K562 (cell line): ENCODE results near the gene SLC28A3. TPM values are rescaled to one million over a fixed set of nuclear protein-coding genes. Genes with fewer than 3 reads are reported as not detected.

ENCODE experiments used
- ATAC-seq: fragments of 200-7000 bp; cut with Tn5 transposase; 3 replicates; pipeline ENCODE4 v1.9.1; 2020; ENCODE audit warnings: moderate library complexity
- BruUV-seq: library from RNA; stranded (reverse); fragments of 400-500 nt; replicated peaks from 2 replicates; lab custom pipeline; 2021; lab: Mats Ljungman, UMichigan
- CTCF ChIA-PET: fragments of 300-600 bp; formaldehyde crosslinking; extraction: SDS; loops from one replicate; lab custom pipeline; 2021; ENCODE audit warnings: low intra/inter-chr PET ratio; lab: Yijun Ruan, JAX
- POLR2A ChIA-PET: fragments of 300-600, 350-650 bp; sonication (Branson Sonifier 250); formaldehyde crosslinking; extraction: SDS; loops from one replicate; lab custom pipeline; 2021; ENCODE audit warnings: antibody characterized with exemption, inconsistent platforms; lab: Yijun Ruan, JAX
- DNase-seq, 4 experiments: peaks; one replicate each; pipeline versions ENCODE4 v3.0.0 to v3.0.0-alpha.2; 2011 to 2018; ENCODE audit warnings: low spot score in 3 of 4, mixed read lengths in 3 of 4; ENCODE audit errors: extremely low read depth in 1 of 4
- FAIRE-seq: peaks from 2 replicates; lab custom pipeline; 2011; peaks lifted over from hg19 to GRCh38; lab: Jason Lieb, UNC
- H2AFZ ChIP-seq: 2 replicates; pipeline ENCODE4 v1.6.0; 2011; ENCODE audit warnings: low read depth, low read length, control low read depth, inconsistent platforms
- H3K27ac ChIP-seq: fragments of 200-600 bp; 3 replicates; pipeline ENCODE4 v1.8.0; 2011; ENCODE audit warnings: low read depth, mild to moderate bottlenecking, control low read depth, inconsistent platforms, low read length, moderate library complexity, mixed read lengths; ENCODE audit errors: extremely low read depth
- H3K27me3 ChIP-seq, 2 experiments: fragments of 300-600 bp in 1 of 2; 2 replicates in 1 of 2; 3 replicates in 1 of 2; pipeline versions ENCODE4 v1.6.0 to v1.8.0; 2011; ENCODE audit warnings: inconsistent platforms in 2 of 2, low read length in 2 of 2, mild to moderate bottlenecking in 1 of 2, mixed read lengths in 1 of 2, moderate library complexity in 1 of 2; ENCODE audit not compliant: control insufficient read depth in 2 of 2, insufficient read depth in 2 of 2
- H3K36me3 ChIP-seq: fragments of 300-600 bp; 3 replicates; pipeline ENCODE4 v1.8.0; 2011; ENCODE audit warnings: mild to moderate bottlenecking, low read length, inconsistent platforms; ENCODE audit not compliant: control insufficient read depth, insufficient read depth
- H3K4me1 ChIP-seq, 2 experiments: fragments of 200-600 bp in 1 of 2; replicated peaks in 1 of 2; 2 replicates in 1 of 2; 3 replicates in 1 of 2; pipeline versions ENCODE4 v1.5.1 to v1.8.0; 2011; ENCODE audit warnings: inconsistent platforms in 2 of 2, low read length in 2 of 2, mild to moderate bottlenecking in 1 of 2, mixed read lengths in 1 of 2, moderate library complexity in 1 of 2; ENCODE audit not compliant: control insufficient read depth in 2 of 2, insufficient read depth in 2 of 2
- H3K4me2 ChIP-seq: 2 replicates; pipeline ENCODE4 v1.6.1; 2011; ENCODE audit warnings: low read length, control low read depth, inconsistent platforms, mixed read lengths; ENCODE audit not compliant: insufficient read depth
- H3K4me3 ChIP-seq: fragments of 200-600 bp; sonication (generic), shearing (Covaris generic); 2 replicates; pipeline ENCODE4 v1.5.1; 2016; ENCODE audit warnings: control low read depth, inconsistent platforms
- H3K79me2 ChIP-seq: fragments of 200-600 bp; 3 replicates; pipeline ENCODE4 v1.8.0; 2011; ENCODE audit warnings: low read length, inconsistent platforms; ENCODE audit not compliant: control insufficient read depth, insufficient read depth
- H3K9ac ChIP-seq, 2 experiments: 2 replicates each; pipeline versions ENCODE4 v1.6.0 to v1.6.1; 2011; ENCODE audit warnings: low read depth in 2 of 2, low read length in 2 of 2, control low read depth in 1 of 2, inconsistent platforms in 1 of 2, mild to moderate bottlenecking in 1 of 2, mixed read lengths in 1 of 2; ENCODE audit not compliant: insufficient read depth in 1 of 2
- H3K9me1 ChIP-seq: one replicate; pipeline ENCODE4 v1.6.0; 2011; ENCODE audit warnings: inconsistent platforms, mild to moderate bottlenecking, low read length, moderate library complexity; ENCODE audit not compliant: control insufficient read depth, insufficient read depth
- H3K9me3 ChIP-seq: replicated peaks from 2 replicates; pipeline ENCODE4 v1.5.1; 2011; ENCODE audit warnings: low read depth, low read length, inconsistent platforms; ENCODE audit not compliant: control insufficient read depth, insufficient read depth
- H4K20me1 ChIP-seq: replicated peaks from 2 replicates; pipeline ENCODE4 v1.6.1; 2011; ENCODE audit warnings: low read length, inconsistent platforms, mixed read lengths; ENCODE audit not compliant: control insufficient read depth, insufficient read depth
- HCFC1 ChIP-seq: IDR thresholded peaks from 2 replicates; pipeline ENCODE4 v1.6.1; 2012; ENCODE audit warnings: low read depth, low read length, improper control_type of control experiment
- SIN3A ChIP-seq, 2 experiments: fragments of 150-350 bp in 1 of 2; IDR thresholded peaks; 2 replicates each; pipeline ENCODE4 v1.6.1; 2011 to 2016; ENCODE audit warnings: borderline replicate concordance in 2 of 2, low read depth in 2 of 2, low read length in 2 of 2, mild to moderate bottlenecking in 2 of 2, moderate library complexity in 2 of 2; ENCODE audit not compliant: control insufficient read depth in 1 of 2
- YBX1 ChIP-seq: fragments of 450-650 bp; IDR thresholded peaks from 2 replicates; pipeline ENCODE4 v1.7.1; 2016; ENCODE audit warnings: mild to moderate bottlenecking
- ZNF347 ChIP-seq: fragments of 450-650 bp; formaldehyde crosslinking; IDR thresholded peaks from 2 replicates; pipeline ENCODE4 v1.4.0; 2020; ENCODE audit warnings: low read depth, mild to moderate bottlenecking, moderate library complexity
- WGBS: fragments of 100-300 bp; shearing (Covaris generic); methylation state at CpG from one replicate; pipeline ENCODE4 v1.1.6; 2016; ENCODE audit warnings: low coverage, mixed read lengths; ENCODE audit not compliant: insufficient coverage; ENCODE audit errors: missing lambda C conversion rate; 5-methylcytosine and 5-hydroxymethylcytosine counted together
- in situ Hi-C: fragments of 300-500 bp; cut with MboI; formaldehyde crosslinking; loops from 4 replicates; pipeline ENCODE4 v1.15.0; 2018; ENCODE audit warnings: inconsistent platforms, mixed read lengths
- intact Hi-C: fragments of 100-400 bp; cut with micrococcal nuclease; formaldehyde crosslinking; loops from 2 replicates; pipeline ENCODE4 v1.14.2; 2022
- polyA plus RNA-seq, 8 experiments: library from polyadenylated mRNA; depleted of rRNA in 4 of 8; stranded (reverse) in 5 of 8; unstranded in 3 of 8; fragments of >200 nt; fragmentation: Nextera tagmentation in 2 of 8; fragmentation: Illumina TruSeq in 1 of 8; extraction: Ambion mirVana in 2 of 8; extraction: Trizol in 1 of 8; gene quantifications; 2 replicates each; pipeline versions ENCODE4 v1.2.1 to v1.2.3, GENCODE V29; 2011 to 2014; ENCODE audit warnings: inconsistent platforms in 1 of 8, missing spikeins in 1 of 8
- total RNA-seq, 7 experiments: library from RNA; depleted of rRNA in 6 of 7; stranded (reverse); fragments of >200 nt in 6 of 7; fragmentation: Illumina TruSeq in 2 of 7; extraction: Trizol in 2 of 7; gene quantifications; 2 replicates each; pipeline versions ENCODE4 v1.2.1 to v1.2.3, GENCODE V29; 2011 to 2021; ENCODE audit warnings: low replicate concordance in 1 of 7
- TF ChIP-seq, protein P1 (sequence below): fragments of 200-800 bp; sonication (Bioruptor generic); IDR thresholded peaks from 2 replicates; pipeline ENCODE4 v1.6.1; 2017; ENCODE audit warnings: missing genetic modification characterization, missing compliant biosample characterization
- TF ChIP-seq, protein P2 (sequence below), 3 experiments: fragments of 200-800 bp in 1 of 3; fragments of 250-450 bp in 1 of 3; fragments of 450-650 bp in 1 of 3; sonication (Bioruptor Pico) in 1 of 3; sonication (Bioruptor generic) in 1 of 3; formaldehyde crosslinking in 1 of 3; IDR thresholded peaks; 2 replicates each; pipeline versions ENCODE4 v1.6.1 to v1.8.0; 2016 to 2022; ENCODE audit warnings: mild to moderate bottlenecking in 2 of 3, missing genetic modification characterization in 2 of 3, missing compliant biosample characterization in 1 of 3, moderate library complexity in 1 of 3
- TF ChIP-seq, protein P3 (sequence below): fragments of 200-800 bp; sonication (Bioruptor generic); IDR thresholded peaks from 2 replicates; pipeline ENCODE4 v1.6.1; 2016; ENCODE audit warnings: missing genetic modification characterization, missing compliant biosample characterization

SLC28A3 gene
- total and polyA plus RNA-seq, 9 of the 15 experiments (the other 6 are each of a cell fraction or from before 2014, with no cell fraction given) = not detected

DNA sequence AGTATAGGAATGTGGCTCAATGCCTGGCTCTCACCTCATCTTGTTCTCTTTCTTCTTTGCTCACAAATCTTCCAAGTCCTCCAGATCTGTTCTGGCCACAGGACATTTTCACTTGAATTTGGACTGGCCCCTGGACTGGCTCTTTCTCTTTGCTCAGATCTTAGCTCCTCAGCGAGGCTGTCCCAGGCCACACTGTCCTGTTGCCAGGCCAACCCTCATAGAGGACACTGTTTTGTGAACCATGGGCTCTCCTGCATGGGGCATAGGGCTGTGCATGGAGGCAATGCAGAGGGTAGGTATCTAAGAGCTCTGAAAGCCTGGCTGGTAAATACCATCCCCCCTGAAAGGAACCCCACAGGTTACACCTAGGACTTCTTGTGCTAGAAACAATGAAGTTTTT lies 13.5 kb upstream of the SLC28A3 start:
- WGBS = 0% methylated on average over 1 of the region's 1 CpG
- Histone ChIP-seq H3K27ac (no peak overlapping the region), H3K27me3 (no peaks in the 10 kb centered on the region), H3K9ac (no peak overlapping the region), H3K79me2 (no peaks in the 10 kb centered on the region), H3K4me1 (no peaks in the 10 kb centered on the region), H3K4me2 (no peak overlapping the region), H4K20me1 (no peaks in the 10 kb centered on the region), H2AFZ (no peak overlapping the region), H3K9me1 (no peaks in the 10 kb centered on the region), H3K4me3 (no peak overlapping the region), H3K36me3 (no peaks in the 10 kb centered on the region), H3K9me3 (no peaks in the 10 kb centered on the region)
- POLR2A ChIA-PET = interaction anchor here (2.0 kb wide), 1 partner anchor 15 kb away, joined by 5 read pairs; no protein-coding TSS in a partner anchor
- CTCF ChIA-PET = no interaction called here
- intact Hi-C loops (no loop called here), in situ Hi-C loops (no loop called here)
- FAIRE-seq = no peak
- DNase-seq = no peak
- ATAC-seq = no peak
- no TSS peak for BruUV-seq
- TF ChIP-seq, protein P1, sequence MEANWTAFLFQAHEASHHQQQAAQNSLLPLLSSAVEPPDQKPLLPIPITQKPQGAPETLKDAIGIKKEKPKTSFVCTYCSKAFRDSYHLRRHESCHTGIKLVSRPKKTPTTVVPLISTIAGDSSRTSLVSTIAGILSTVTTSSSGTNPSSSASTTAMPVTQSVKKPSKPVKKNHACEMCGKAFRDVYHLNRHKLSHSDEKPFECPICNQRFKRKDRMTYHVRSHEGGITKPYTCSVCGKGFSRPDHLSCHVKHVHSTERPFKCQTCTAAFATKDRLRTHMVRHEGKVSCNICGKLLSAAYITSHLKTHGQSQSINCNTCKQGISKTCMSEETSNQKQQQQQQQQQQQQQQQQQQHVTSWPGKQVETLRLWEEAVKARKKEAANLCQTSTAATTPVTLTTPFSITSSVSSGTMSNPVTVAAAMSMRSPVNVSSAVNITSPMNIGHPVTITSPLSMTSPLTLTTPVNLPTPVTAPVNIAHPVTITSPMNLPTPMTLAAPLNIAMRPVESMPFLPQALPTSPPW (CRISPR knock-in tag) = no peak
- TF ChIP-seq YBX1 = no peak
- TF ChIP-seq, protein P2, sequence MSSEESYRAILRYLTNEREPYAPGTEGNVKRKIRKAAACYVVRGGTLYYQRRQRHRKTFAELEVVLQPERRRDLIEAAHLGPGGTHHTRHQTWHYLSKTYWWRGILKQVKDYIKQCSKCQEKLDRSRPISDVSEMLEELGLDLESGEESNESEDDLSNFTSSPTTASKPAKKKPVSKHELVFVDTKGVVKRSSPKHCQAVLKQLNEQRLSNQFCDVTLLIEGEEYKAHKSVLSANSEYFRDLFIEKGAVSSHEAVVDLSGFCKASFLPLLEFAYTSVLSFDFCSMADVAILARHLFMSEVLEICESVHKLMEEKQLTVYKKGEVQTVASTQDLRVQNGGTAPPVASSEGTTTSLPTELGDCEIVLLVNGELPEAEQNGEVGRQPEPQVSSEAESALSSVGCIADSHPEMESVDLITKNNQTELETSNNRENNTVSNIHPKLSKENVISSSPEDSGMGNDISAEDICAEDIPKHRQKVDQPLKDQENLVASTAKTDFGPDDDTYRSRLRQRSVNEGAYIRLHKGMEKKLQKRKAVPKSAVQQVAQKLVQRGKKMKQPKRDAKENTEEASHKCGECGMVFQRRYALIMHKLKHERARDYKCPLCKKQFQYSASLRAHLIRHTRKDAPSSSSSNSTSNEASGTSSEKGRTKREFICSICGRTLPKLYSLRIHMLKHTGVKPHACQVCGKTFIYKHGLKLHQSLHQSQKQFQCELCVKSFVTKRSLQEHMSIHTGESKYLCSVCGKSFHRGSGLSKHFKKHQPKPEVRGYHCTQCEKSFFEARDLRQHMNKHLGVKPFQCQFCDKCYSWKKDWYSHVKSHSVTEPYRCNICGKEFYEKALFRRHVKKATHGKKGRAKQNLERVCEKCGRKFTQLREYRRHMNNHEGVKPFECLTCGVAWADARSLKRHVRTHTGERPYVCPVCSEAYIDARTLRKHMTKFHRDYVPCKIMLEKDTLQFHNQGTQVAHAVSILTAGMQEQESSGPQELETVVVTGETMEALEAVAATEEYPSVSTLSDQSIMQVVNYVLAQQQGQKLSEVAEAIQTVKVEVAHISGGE (CRISPR knock-in tag; IDR thresholded peaks at IDR 0.05) = no peak
- TF ChIP-seq HCFC1 = no peak
- TF ChIP-seq SIN3A (IDR thresholded peaks at IDR 0.05; ENCODE audit: borderline replicate concordance in 2 of 2, control insufficient read depth in 1 of 2, low read depth in 2 of 2, low read length in 2 of 2) = no peak
- TF ChIP-seq, protein P3, sequence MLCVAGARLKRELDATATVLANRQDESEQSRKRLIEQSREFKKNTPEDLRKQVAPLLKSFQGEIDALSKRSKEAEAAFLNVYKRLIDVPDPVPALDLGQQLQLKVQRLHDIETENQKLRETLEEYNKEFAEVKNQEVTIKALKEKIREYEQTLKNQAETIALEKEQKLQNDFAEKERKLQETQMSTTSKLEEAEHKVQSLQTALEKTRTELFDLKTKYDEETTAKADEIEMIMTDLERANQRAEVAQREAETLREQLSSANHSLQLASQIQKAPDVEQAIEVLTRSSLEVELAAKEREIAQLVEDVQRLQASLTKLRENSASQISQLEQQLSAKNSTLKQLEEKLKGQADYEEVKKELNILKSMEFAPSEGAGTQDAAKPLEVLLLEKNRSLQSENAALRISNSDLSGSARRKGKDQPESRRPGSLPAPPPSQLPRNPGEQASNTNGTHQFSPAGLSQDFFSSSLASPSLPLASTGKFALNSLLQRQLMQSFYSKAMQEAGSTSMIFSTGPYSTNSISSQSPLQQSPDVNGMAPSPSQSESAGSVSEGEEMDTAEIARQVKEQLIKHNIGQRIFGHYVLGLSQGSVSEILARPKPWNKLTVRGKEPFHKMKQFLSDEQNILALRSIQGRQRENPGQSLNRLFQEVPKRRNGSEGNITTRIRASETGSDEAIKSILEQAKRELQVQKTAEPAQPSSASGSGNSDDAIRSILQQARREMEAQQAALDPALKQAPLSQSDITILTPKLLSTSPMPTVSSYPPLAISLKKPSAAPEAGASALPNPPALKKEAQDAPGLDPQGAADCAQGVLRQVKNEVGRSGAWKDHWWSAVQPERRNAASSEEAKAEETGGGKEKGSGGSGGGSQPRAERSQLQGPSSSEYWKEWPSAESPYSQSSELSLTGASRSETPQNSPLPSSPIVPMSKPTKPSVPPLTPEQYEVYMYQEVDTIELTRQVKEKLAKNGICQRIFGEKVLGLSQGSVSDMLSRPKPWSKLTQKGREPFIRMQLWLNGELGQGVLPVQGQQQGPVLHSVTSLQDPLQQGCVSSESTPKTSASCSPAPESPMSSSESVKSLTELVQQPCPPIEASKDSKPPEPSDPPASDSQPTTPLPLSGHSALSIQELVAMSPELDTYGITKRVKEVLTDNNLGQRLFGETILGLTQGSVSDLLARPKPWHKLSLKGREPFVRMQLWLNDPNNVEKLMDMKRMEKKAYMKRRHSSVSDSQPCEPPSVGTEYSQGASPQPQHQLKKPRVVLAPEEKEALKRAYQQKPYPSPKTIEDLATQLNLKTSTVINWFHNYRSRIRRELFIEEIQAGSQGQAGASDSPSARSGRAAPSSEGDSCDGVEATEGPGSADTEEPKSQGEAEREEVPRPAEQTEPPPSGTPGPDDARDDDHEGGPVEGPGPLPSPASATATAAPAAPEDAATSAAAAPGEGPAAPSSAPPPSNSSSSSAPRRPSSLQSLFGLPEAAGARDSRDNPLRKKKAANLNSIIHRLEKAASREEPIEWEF (CRISPR knock-in tag) = no peak
- no peak for TF ChIP-seq ZNF347 (CRISPR knock-in tag)
